Esophagus squamous epithelium (tissue), 5 donors: Measurements from ENCODE around the gene FBXO5. TPM values are rescaled to one million over a fixed set of nuclear protein-coding genes. Genes with fewer than 3 reads are reported as not detected.

Source experiments
- DNase-seq: peaks from one replicate; lab custom pipeline; 2025; lab: John Stamatoyannopoulos, UW
- H3K27ac ChIP-seq, 4 donors: fragments of 200-600 bp; sonication (generic); one replicate each; pipeline ENCODE4 v1.5.1; 2016 to 2019; ENCODE audit warnings: mild to moderate bottlenecking in 1 of 4
- H3K27me3 ChIP-seq, 4 donors: fragments of 200-600 bp; sonication (generic); 1 replicate in 3 of 4; 2 replicates in 1 of 4; pipeline versions ENCODE4 v1.5.1 to v1.6.0; 2017 to 2021; ENCODE audit warnings: antibody characterized with exemption in 1 of 4
- H3K36me3 ChIP-seq, 3 donors: fragments of 200-600 bp; sonication (generic); one replicate each; pipeline ENCODE4 v1.5.1; 2016 to 2019
- H3K4me1 ChIP-seq, 3 donors: fragments of 200-600 bp; sonication (generic); one replicate each; pipeline ENCODE4 v1.5.1; 2017 to 2019
- H3K4me3 ChIP-seq, 4 donors: fragments of 200-600 bp; sonication (generic); 1 replicate in 3 of 4; 2 replicates in 1 of 4; pipeline ENCODE4 v1.5.1; 2016 to 2019; ENCODE audit warnings: mild to moderate bottlenecking in 2 of 4, moderate library complexity in 1 of 4
- H3K9me3 ChIP-seq, 3 donors: fragments of 200-600 bp; sonication (generic); one replicate each; pipeline ENCODE4 v1.5.1; 2016 to 2019
- CTCF ChIP-seq, 6 experiments: fragments of 450-650 bp in 4 of 6; fragments of 200-600 bp in 2 of 6; sonication (generic) in 2 of 6; IDR thresholded peaks; one replicate each; pipeline ENCODE4 v1.5.1; 2016 to 2019; ENCODE audit warnings: antibody characterized with exemption in 6 of 6, mild to moderate bottlenecking in 4 of 6, moderate library complexity in 4 of 6
- POLR2A ChIP-seq, 4 donors: fragments of 450-650 bp; IDR thresholded peaks; one replicate each; pipeline ENCODE4 v1.6.1; 2017; ENCODE audit warnings: antibody characterized with exemption in 4 of 4, mild to moderate bottlenecking in 4 of 4, moderate library complexity in 3 of 4
- WGBS, 2 donors: methylation state at CpG; one replicate each; pipeline ENCODE4 v1.1.5; 2018; 5-methylcytosine and 5-hydroxymethylcytosine counted together
- intact Hi-C: fragments of 100-400 bp; cut with DNase I; formaldehyde crosslinking; loops from one replicate; pipeline ENCODE4 v1.15.0; 2022
- total RNA-seq, 4 donors: library from RNA; depleted of rRNA; stranded (reverse); fragments of >200 nt; gene quantifications; one replicate each; pipeline ENCODE4 v1.1.0, GENCODE V29; 2016
- donor health status: DM: yes; HTN: yes; CAD: no.

FBXO5 gene
- total RNA-seq, 4 donors from 2014 or later = 2.7 to 9.4 (median 7.3) TPM

GRCh38 chr6:153016846-153017245, 34.0 kb upstream of the FBXO5 start:
- H3K9me3 ChIP-seq = no peaks in the 10 kb centered on the region
- H3K4me1 ChIP-seq = no peaks in the 10 kb centered on the region
- intact Hi-C loops = loop anchor here (10.0 kb wide), 1 partner anchor 62 kb away; no protein-coding TSS in a partner anchor
- no peak for TF ChIP-seq CTCF (IDR thresholded peaks at IDR 0.05)
- no peak for TF ChIP-seq POLR2A (IDR thresholded peaks at IDR 0.05)
- no peak overlapping the region for H3K4me3 ChIP-seq
- no peak for DNase-seq
- H3K27me3 ChIP-seq = no peaks in the 10 kb centered on the region
- WGBS, 2 donors = 68 to 76% methylated on average over 3 of the region's 3 CpGs
- no peaks in the 10 kb centered on the region for H3K36me3 ChIP-seq
- no peak overlapping the region for H3K27ac ChIP-seq

DNA sequence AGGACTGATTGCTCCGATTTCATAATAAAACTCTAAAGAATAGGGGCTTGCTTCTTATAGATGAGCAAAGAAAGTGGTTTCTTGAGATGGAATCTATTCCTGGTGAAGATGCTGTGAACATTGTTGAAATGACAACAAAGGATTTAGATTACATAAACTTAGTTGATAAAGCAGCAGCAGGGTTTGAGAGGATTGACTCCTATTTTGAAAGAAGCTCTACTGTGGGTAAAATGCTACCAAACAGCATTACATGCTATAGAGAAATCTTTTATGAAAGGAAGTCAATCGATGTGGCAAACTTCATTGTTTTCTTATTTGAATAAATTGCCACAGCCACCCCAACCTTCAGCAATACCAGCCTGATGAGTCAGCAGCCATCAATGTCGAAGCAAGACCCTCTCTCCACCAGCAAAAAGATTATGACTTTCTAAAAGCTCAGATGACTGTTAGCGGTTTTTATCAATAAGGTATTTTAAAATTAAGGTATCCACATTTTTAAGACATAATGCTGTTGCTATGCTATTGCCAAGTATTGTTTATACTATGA, 32.3 kb upstream of the FBXO5 start:
- Histone ChIP-seq H3K4me3 (no peak overlapping the region), H3K27ac (no peak overlapping the region), H3K27me3 (no peaks in the 10 kb centered on the region), H3K9me3 (no peaks in the 10 kb centered on the region), H3K36me3 (no peaks in the 10 kb centered on the region), H3K4me1 (no peaks in the 10 kb centered on the region)
- WGBS, 2 donors = 60 to 71% methylated on average over 4 of the region's 4 CpGs
- no peak for TF ChIP-seq CTCF (IDR thresholded peaks at IDR 0.05)
- TF ChIP-seq POLR2A (IDR thresholded peaks at IDR 0.05) = no peak
- no peak for DNase-seq
- intact Hi-C loops = loop anchor here (10.0 kb wide), 1 partner anchor 60 kb away; no protein-coding TSS in a partner anchor

DNA sequence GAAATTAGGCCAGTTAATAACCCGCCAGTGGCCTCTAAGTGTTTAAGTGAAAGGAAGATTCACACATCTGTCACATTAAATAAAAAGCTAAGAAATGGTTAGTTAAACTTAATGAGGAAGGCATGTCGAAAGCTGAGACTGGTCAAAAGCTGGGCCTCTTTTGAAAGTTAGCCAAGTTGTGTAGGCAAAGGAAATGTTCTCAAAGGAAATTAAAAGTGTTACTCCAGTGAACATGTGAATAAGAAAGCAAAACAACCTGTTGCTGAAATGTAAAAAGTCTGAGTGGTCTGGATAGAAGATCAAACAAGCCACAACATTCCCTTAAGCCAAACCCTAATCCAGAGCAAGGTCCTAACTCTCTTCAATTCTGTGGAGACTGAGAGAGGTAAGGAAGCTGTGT, 30.6 kb upstream of the FBXO5 start:
- Histone ChIP-seq H3K27me3 (no peaks in the 10 kb centered on the region), H3K27ac (no peak overlapping the region), H3K4me3 (no peak overlapping the region), H3K9me3 (no peaks in the 10 kb centered on the region), H3K4me1 (no peaks in the 10 kb centered on the region), H3K36me3 (no peaks in the 10 kb centered on the region)
- intact Hi-C loops = loop anchor here (10.0 kb wide), 1 partner anchor 59 kb away; no protein-coding TSS in a partner anchor
- TF ChIP-seq CTCF (IDR thresholded peaks at IDR 0.05) = no peak
- no peak for TF ChIP-seq POLR2A (IDR thresholded peaks at IDR 0.05)
- DNase-seq = no peak
- 50 to 57% methylated on average over 2 of the region's 2 CpGs for WGBS, 2 donors

DNA sequence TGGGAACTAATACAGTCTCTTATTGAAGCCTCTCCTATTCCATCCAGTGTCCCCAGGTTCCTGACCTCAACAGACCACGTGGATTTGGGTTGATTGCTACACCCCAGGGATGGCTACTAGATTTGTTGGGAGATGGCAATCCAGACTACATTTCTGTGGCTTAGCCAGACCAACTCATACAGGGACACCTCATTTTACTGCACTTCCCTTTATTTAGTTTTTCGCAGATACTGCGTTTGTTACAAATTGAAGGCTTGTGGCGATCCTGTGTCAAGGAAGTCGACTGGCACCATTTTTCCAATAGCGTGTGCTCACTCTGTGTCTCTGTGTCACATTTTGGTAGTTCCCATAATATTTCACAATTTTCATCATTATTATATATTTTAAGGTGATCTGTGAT, 30.0 kb upstream of the FBXO5 start:
- Histone ChIP-seq H3K4me3 (no peak overlapping the region), H3K27ac (no peak overlapping the region), H3K9me3 (no peaks in the 10 kb centered on the region), H3K27me3 (no peaks in the 10 kb centered on the region), H3K4me1 (no peaks in the 10 kb centered on the region), H3K36me3 (no peaks in the 10 kb centered on the region)
- DNase-seq = no peak
- TF ChIP-seq POLR2A (IDR thresholded peaks at IDR 0.05) = no peak
- TF ChIP-seq CTCF (IDR thresholded peaks at IDR 0.05) = no peak
- intact Hi-C loops = loop anchor here (10.0 kb wide), 1 partner anchor 58 kb away; no protein-coding TSS in a partner anchor
- WGBS, 2 donors = 76% methylated on average over 6 of the region's 6 CpGs

DNA sequence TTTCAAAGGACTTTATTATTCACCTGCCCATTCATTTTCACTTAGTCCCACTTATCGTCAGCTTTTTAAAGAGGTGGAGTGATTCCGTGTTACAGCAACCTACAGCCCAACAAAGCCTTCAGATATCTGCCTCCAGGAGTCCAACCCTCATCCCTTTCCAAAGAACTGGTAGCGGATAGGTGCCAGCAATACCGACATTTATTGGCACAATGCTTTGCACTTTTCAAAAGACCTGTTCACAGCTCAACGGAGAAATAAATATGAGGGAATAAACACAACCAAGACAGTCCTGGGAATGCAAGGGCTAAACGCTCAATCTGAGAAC, 20.5 kb upstream of the FBXO5 start:
- peak overlapping the region; percentile 68 to 83 (median 77) for H3K4me3 ChIP-seq
- peaks cover 0 to 12% (median 0%) of the 10 kb centered on the region in 3 donors for H3K36me3 ChIP-seq
- peaks cover 13 to 50% (median 18%) of the 10 kb centered on the region in 3 donors for H3K4me1 ChIP-seq
- no peaks in the 10 kb centered on the region for H3K9me3 ChIP-seq
- intact Hi-C loops = no loop called here
- 2 to 3% methylated on average over 6 of the region's 6 CpGs for WGBS, 2 donors
- DNase-seq = no peak
- H3K27me3 ChIP-seq = no peaks in the 10 kb centered on the region
- peak overlapping the region; percentile 88 to 93 (median 90) for H3K27ac ChIP-seq
- TF ChIP-seq CTCF (IDR thresholded peaks at IDR 0.05) (no peak), POLR2A (IDR thresholded peaks at IDR 0.05) (no peak)
